HG02610 (cell line): ENCODE measurements around the gene RASSF8.

Experiments used
- ATAC-seq: cut with Tn5 transposase; IDR thresholded peaks from one replicate; pipeline ENCODE4 v1.9.1; 2021; ENCODE audit warnings: mild to moderate bottlenecking, moderate library complexity; ENCODE audit not compliant: unreplicated experiment

The RASSF8 gene

DNA sequence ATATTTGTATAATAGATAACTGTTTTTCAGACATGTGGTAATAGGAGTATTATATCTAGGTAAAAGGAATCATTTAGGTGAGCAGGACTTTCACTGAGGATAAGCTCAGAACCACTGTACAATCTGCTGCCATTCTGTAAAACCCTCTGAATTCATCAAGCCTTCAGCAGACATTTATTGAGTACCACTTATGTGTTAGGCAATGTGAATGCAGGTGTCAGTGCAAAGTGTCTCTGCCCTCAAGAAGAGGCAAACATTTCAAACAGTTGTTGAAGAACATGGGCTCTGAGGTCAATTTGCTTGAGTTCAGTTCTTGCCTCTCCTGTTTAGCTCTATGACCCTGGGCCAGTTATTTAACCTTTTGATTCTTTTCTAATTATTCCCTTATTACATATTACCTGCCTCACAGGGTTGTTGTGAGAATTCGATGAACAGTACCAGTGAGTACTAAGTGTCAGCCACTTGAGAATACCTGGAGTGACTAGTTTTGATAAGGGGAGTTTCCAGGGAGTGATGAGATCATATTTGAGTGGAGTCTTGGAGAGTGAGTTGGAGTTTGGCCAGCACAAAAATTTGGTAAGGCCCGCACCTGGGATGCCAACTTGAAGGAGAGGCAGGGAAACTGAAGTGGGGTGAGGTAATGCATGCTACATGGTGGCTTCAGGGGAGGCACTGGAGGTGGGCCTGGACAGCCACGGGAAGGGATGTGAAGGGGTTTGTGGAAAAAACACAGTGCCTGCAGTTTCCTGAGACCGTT is 33.7 kb downstream of the RASSF8 start:
- ATAC-seq: no peak

DNA sequence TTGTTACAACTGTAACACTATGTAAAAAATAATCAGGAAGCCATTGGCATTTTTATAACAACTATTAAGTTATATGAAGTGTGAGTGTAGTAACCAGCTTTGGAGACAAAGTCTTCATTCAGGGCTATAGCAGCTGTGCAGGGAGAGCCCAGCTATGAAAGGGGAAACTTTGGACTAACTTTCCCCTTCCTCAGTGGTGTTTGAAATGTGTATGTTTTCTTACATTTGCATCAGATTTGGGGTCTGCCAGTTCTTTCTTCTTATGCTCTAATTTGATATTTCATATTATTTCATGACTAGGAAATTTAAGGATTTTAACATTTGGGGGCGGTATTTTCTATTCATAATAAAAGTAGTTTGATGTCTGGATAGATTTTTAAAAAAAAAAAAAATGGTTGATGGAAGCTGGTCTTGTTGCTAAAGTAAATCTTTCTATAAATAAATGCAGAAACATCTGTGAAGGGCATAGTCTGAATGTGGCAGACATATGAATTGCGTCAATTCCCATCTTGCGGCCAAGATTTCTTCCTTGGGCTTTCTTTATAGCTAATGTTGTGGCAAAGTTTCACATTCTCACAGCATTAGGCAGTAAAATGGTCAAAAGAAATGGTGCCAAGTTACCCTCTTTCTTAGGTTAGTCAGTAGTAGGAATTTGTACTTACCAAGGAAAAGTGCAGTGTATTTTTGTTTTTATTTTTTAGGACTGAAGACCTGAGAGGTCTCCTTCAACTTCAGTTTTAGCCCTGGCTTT is 35.6 kb downstream of the RASSF8 start:
- ATAC-seq: no peak

DNA sequence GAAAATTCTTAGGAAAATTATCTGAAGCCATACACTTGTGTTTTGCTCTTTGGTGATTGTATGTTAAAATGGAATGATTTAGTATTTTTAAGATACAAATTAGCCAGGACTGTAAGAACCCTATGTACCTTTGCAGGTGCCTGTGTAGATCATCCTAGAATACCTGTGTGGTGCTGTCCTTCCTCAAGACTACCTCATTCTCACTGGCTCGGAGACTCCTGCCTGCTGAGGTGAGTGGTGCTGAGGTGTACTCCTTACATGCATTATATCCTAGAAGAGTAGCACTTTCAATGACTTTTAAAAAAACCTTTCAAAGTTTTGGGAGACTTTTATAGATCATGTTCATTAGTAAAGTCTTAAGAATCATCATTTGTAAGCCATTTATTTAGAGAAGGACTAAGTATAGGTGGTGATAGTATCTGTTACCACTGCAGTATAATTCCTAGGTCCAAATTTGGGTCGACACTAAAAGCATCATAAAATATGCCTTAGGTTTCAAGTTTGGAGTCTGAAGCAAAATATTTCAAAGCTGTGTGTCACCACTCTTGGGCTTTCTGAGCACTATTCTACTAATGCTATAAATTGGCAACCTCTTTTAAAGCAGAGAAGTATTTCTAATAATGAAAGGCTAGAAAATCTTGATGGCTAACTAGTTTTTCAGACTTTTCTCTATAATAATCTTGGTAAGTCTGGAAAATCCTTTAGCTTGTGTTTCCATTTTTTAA is 36.6 kb downstream of the RASSF8 start:
- no peak for ATAC-seq

DNA sequence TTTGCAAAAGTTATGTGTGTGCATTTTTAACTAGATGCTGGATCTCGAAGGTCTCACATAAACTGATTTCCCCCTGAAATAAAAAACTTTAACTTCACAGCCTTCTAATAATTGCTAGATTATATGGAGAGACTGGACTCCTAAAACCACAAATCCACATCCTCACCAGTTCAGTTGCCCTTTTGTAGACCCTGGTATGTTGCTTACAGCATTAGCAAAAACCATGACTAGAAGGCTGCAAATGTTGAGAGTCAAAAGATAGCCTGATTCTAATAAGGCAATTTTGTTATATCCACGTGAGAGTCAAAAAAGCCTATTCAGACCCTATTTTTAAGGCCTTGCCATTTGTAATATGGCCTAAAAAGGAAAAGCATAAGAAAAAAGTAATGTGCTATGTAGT is 37.4 kb downstream of the RASSF8 start:
- ATAC-seq: no peak

DNA sequence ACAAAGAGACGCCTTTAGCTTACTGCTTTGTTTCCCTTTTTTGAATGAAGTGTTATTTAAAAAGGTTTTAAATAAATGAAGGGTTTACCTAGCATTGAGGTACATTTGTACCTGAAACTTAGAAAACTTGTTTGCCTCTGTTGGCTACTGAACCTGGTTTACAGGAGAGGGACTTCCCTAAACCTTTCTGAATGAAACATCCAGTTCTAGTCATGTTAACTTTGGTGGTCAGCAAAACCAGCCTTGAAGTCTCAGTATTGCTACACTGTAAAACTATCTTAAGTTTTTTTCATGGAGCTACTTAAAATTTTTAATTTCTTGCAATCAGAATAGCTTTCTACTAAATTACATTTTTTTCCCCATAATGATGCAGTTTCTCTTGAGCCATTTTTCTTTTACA is 38.2 kb downstream of the RASSF8 start:
- ATAC-seq: peak; percentile 75

DNA sequence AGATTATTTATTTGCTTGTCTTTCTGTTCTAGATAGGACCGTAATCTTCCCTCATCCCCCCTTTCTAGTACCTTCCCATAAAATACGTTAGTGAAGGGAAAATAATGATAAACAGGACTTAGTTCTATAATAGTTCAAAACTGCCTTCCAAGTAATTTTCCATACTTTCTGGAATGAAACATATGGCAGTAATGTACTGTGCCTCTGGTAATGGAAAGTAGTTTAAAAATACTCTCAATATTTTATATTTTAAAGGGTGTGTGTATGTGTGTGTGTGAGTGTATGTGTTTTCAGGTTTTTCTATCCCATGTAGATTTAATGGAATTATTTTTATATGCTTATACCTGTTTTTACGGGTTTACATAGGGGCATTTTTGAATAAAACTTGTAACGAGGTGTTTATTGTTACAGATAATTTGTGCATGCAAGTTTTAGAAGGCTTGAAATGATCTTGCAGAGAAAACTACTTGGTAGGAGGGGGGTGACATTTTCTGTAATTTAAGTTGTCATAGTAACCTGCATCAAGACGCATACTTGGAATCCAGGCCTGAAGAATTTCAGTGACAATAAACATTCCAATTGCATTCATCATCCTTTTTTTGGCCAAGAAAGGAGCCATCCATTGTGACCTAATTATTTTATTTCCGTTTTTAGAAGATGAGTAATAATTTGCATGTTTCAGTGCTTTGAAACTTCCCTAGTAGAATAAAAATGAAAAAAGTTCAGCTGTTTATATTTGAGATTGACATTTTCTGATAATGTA is 38.9 kb downstream of the RASSF8 start:
- no peak for ATAC-seq

DNA sequence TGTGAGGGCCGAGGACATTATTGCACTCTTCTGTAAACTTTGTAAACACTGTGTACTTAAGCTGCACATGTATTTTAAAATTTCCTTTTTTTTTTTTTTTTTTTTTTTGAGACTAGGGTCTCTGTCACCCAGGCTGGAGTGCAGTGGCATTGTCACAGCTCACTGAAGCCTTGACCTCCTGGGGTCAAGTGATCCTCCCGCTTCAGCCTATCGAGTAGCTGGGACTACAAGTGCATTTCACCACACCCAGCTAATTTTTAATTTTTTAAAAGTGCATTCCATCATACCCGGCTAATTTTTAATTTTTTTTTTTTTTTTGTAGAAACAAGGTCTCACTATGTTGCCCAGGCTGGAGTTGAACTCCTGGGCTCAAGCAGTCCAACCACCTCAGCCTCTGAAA is 42.4 kb downstream of the RASSF8 start:
- ATAC-seq: no peak

DNA sequence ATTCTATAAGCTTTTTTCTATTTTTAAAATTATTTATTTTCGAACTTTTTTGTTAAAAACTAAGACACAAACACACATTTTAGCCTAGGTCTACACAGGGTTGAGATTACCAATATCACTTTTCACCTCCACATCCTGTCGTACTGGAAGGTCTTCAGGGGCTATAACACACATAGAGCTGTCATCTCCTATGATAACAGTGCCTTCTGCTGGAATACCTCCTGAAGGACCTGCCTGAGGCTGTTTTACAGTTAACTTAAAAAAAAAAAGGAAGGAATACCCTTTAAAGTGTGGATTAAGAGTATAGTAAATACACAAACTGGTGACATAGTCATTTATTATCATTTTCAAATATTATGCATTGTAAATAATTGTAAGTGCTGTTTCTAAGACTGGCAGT is 43.0 kb downstream of the RASSF8 start:
- ATAC-seq: no peak

DNA sequence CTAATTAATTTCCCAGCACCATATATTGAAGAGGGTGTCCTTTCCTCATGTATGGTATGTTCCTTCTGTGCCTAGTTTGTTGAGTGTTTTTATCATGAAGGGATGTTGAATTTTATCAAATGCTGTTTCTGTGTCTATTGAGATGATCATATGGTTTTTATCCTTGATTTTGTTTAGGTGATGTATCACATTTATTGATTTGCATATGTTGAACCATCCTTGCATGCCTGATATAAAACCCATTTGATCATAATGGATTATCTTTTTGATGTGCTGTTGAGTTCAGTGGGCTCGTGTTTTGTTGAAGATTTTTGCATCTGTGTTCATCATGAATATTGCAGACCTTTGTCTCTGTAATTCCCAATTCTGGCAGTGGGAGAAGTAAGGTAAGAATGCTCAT is 44.6 kb downstream of the RASSF8 start:
- no peak for ATAC-seq

DNA sequence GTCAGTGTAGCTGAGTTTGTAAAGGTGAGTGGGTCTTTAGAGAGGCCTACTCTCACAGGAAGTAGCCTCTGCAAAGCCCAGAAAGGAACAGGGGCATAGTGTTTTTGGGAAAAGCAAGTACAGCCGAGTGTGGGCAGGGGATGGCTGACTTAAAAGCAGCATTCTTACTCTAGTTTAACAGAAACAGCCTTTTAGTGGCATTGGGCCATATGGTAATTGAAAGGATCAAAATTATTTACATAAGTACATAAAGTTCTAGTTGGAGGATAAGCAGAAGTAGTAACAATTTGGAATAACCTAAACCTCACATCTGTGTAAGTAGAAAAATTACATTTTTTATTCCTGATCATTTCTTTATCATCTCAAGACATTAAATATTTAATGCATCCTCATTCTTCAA is 49.1 kb downstream of the RASSF8 start:
- ATAC-seq: no peak

DNA sequence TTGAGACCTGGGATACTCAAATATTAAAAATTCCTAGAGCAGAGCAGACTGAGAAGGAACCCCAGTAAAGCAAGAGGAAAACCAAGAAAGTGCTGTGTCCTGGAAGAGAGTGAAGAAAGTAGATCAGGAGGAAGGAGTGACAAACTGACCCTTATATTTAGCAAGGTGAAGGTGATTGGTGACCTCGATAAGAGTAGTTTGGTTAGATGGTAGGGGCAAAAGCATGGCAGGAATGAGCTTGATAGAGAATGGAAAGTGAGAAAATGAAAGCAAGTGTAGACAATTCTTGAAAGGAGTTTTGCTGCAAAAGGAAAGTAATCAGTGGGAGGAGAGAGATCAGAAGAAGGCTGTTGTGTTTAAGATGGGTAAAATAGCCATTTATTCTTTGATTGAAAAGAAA is 51.1 kb downstream of the RASSF8 start:
- no peak for ATAC-seq

DNA sequence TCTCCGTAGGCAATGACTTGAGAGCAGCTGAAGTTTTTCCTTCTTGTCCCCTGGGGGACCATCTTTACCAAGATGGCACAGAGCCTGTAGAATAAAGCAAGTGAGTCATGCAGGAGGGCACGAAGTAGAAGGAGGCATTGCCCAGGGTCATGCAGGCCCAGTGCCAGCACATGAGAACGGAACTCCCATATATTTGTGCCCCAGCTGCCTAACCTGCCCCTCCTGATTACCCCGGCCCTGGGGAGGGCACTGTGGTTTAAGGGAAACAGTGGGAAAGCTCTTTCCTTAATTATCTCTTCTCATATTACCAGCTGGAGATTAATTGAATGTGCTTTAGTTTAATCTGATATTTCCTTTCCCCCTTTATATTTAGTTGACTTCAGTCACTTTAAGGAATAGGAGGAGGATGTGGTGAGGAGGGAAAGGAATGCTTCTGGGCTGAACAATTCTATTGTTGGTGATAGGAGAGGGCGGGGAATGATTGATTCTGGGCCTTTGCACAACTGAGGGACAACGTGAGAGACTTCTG is 51.9 kb downstream of the RASSF8 start:
- ATAC-seq: no peak

DNA sequence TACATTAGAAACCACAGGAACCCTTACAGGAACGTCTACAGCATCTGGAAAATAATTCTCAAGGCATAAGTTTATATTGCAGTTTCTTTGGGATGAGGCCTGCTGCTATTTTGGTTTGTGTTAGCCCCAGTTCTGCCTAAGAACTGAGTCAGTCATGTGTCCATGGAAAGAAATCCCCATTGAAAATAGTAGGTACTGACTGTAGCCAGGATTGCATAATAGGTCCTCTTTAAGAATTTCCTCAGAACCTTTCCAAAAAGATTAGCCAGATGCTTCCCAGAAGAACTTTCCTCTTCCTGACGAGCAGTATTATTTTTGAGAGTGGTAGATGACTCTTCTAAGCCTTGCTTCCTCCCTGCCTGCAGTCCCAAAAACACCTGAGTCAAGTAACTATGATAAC is 52.6 kb downstream of the RASSF8 start:
- no peak for ATAC-seq

DNA sequence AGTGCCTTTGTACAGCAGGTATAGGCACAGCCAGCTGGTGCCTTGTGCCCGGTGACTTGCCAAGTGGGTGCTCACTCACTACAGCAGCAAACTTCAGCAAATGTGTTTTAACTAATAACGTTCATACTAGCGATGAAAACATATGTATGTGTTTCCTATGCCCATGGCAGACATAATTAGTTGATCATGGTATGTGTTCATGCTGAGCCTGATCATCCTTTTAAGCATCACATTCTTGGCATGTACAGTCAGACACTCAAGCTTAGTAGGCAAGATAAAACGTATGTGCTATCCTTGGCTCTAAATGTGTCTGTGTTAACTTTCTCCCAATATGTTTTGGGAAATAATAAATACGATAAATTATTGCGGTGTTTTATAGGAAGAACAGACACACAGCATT is 55.6 kb downstream of the RASSF8 start:
- no peak for ATAC-seq

DNA sequence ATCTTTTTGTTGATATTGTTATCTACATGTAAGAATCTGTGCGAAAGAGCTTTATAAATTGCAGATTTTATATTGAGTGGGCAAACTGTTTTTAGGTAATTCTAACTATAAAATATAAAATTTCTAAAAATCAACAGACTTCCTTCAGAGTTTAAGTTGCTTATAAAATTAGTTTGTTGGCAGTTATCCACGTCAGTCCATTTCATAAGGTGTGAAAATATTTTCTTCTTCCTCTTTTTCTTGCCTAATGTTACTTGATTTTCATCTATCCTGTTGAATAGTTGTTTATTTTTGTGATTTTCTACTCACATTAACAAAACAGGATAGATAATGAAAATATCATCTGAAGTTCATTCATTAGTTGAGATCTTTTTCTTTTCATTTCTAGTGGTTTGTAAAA is 58.0 kb downstream of the RASSF8 start:
- no peak for ATAC-seq

DNA sequence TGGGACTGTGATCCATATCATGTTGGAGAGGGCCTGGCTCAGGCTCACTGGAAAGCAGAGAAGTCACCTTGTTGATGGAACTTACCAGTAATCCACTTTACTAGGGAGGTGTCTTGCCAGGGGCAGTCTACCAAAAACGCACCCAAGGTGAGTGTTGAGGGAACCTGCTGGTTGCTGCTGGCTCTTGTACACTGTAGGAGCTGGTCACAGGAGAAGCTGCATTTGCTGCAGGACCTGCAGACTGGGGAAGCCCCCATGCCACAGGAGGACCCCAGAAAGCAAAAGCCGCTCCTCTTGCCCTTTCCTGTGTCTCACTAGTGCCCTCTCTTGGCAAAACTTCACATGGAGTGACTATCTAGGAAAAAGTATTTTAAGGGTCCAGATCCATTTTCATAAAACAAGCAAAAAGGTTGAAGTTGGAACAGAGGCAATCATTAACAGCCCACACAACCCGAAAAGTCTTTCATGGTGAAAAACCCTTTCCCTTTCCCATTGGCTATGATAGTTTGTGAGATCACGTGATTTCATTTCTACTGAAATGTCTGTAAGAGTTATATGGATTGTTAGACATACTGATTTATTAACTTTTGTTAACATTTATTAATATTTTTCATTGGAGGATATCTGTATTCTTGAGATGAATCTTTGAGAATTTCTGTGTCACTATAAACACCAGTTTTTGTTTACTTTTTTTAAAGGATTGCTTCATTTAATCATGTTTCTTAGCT is 59.2 kb downstream of the RASSF8 start:
- ATAC-seq: no peak

DNA sequence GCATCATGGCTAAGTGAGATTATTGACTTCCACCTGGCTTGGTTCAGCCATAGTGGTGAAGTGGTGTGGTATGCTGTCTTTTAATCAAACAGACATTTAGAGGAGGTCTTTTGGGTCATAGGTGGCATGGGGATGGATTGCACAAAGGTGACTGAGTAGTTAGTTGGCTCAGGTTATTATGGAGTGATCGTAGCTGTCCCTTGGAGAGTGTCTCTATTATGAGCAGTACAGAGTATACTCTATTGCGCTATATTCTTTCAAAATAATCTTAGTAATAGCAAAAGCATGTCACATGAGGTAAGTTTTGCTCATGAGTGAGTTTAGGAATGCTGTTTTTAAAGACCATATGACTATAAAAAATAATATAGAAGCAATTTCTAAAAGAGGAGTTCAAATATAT is 60.4 kb downstream of the RASSF8 start:
- no peak for ATAC-seq

DNA sequence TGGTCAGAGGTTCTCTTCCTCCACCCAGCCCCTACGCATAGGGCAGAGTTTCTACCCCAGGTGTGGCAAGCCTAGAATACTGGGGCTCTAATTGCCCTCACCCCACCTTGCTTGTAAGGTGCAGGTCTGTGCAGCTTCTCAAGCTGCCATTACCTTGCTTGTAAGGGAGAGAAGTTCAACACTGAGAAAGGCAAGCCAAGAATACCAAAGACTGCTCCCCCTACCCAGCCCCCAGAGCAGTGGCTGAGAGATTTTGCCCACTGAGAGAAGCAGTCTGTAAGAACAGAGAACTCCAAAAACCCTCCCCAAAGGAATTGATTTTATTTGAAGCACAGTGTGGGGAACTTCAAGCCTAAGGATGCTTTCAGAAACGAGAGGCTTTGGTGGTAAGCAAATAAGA is 63.1 kb downstream of the RASSF8 start:
- ATAC-seq: no peak

DNA sequence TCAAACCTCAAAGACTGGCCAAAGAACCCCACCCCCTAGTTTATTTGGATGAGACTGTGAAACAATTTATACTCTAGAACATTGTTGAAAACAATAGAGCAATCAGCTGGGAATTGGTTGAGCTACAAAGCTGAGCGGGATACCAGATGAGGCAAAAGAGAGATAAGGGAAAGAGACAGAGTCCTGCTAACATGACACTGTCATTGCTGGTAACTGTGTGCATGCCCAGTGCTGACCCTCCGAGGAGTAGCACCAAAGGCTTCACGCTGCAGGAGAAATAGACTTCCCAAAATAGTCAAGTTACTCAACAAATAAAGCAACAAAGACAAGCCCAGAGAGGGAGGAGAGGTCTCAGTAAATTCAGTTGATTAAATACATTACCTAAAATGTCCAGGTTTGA is 63.6 kb downstream of the RASSF8 start:
- no peak for ATAC-seq

DNA sequence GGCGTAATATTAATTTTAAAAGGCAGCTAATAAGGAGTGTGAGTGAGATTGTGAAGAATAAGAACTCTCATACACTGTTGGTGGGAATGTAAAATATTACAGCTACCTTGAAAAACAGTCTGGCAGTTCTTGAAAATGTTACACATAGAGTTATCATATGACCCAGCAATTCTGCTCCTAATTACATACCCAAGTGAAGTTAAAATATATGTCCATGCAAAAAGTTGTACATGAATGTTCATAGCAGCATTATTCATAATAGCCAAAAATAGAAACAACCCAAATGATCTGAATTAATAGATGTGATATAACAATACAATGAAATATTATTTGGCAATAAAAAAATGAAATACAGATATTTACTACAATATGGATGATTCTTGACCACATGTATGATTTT is 68.2 kb downstream of the RASSF8 start:
- ATAC-seq: no peak
